Astrocyte of the spinal cord (primary cell): ENCODE data around the gene NPR3.

Source experiments
- DNase-seq: peaks from one replicate; pipeline ENCODE4 v3.0.0; 2011; ENCODE audit warnings: low read depth, low spot score
- H3K4me3 ChIP-seq: 2 replicates; pipeline ENCODE4 v1.5.1; 2011; ENCODE audit warnings: low read depth, mild to moderate bottlenecking, low read length, moderate library complexity
- in situ Hi-C: cut with HindIII; loops from 2 replicates; pipeline ENCODE4 v1.10.0; 2017; ENCODE audit warnings: low sequenced_read_pairs
- TF ChIP-seq, protein P1 (sequence below): IDR thresholded peaks from 2 replicates; pipeline ENCODE4 v1.5.1; 2012; ENCODE audit warnings: low read depth, mild to moderate bottlenecking, low read length, inconsistent platforms

NPR3 gene

GRCh38 chr5:32805971-32806638, 95.0 kb downstream of the NPR3 start:
- DNase-seq, result peak; percentile 82
- in situ Hi-C loops, result no loop called here
- no peak overlapping the region for H3K4me3 ChIP-seq
- TF ChIP-seq, protein P1, sequence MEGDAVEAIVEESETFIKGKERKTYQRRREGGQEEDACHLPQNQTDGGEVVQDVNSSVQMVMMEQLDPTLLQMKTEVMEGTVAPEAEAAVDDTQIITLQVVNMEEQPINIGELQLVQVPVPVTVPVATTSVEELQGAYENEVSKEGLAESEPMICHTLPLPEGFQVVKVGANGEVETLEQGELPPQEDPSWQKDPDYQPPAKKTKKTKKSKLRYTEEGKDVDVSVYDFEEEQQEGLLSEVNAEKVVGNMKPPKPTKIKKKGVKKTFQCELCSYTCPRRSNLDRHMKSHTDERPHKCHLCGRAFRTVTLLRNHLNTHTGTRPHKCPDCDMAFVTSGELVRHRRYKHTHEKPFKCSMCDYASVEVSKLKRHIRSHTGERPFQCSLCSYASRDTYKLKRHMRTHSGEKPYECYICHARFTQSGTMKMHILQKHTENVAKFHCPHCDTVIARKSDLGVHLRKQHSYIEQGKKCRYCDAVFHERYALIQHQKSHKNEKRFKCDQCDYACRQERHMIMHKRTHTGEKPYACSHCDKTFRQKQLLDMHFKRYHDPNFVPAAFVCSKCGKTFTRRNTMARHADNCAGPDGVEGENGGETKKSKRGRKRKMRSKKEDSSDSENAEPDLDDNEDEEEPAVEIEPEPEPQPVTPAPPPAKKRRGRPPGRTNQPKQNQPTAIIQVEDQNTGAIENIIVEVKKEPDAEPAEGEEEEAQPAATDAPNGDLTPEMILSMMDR, result no peak

DNA sequence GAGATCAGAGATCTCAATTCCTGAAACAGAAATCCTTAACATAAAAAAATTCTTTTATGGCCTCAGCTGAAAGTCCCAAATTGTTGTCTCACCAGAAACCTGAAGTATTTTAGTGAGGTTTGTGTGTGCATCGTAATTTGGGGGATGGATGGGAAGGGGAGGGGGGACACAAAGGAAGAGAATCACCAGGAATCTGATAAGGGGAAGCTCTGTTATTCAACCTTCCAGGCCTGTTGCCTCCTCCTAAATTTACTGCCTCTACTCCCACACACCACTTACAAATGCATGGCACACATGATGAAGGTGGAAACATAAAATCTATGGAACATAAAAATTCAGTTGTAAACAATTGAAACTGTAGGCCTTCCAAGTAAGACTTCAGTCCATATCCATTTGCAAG, 97.7 kb downstream of the NPR3 start:
- DNase-seq, result no peak

DNA sequence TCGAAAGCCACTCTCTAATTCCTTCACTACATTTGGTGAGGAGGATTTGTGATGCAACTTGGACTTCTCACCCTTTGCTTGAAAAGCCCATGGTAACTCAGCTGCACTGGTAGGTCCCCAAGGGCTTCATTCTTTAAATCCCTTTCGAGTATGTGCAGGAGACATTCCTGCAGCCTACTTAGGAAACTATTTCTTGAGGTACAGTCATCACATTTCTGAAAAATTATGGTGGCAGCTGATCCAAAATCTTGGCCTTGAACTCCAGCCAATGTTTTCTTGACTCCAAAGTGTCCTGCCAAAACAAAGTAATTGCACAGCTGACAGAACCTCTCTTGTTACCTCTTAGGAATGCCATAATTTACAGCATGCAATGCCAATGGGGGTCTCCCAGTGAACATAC, 99.7 kb downstream of the NPR3 start:
- in situ Hi-C loops, result no loop called here
- peak; percentile 77 for DNase-seq
- TF ChIP-seq, protein P1, result no peak
- H3K4me3 ChIP-seq, result no peak overlapping the region

More for the DNA sequence above, 97.7 kb downstream of the NPR3 start:
- in situ Hi-C loops, result no loop called here
- no peak overlapping the region for H3K4me3 ChIP-seq
- TF ChIP-seq, protein P1, result no peak

GRCh38 chr5:32812399-32812798, 101.3 kb downstream of the NPR3 start:
- TF ChIP-seq, protein P1, result no peak
- no peak for DNase-seq
- no peak overlapping the region for H3K4me3 ChIP-seq
- in situ Hi-C loops, result no loop called here

DNA sequence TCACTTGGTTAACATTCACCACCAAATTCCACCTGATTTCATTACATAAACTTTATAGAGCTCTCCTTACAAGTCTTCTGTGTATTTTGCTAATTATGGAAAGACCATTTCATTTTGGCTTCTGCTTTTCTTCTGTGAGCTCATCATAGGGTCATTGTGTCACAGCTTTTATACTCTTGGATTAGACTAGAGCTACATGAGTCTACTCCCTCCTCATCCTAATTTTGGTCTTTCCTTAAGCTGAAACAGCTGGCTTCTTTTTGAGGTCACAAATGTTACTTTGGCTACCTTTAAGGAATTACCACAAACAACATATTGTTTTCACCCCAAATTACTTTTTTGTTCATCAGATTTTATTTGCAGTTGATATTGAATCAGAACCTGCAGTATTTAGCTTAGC, 103.0 kb downstream of the NPR3 start:
- TF ChIP-seq, protein P1, result no peak
- in situ Hi-C loops, result no loop called here
- H3K4me3 ChIP-seq, result no peak overlapping the region
- no peak for DNase-seq

- peak; percentile 85 for DNase-seq
- TF ChIP-seq, protein P1, result no peak
- H3K4me3 ChIP-seq, result no peak overlapping the region
- in situ Hi-C loops, result no loop called here
Measured at GRCh38 chr5:32814620-32815019, 103.5 kb downstream of the NPR3 start.
